HepG2 (cell line): ENCODE data around the gene ATP7B.

Experiments
- FOXM1 ChIP-seq: sonication (generic); formaldehyde crosslinking; IDR thresholded peaks from 2 replicates; pipeline ENCODE4 v1.5.0; 2020; ENCODE audit warnings: missing genetic modification reagents
- FOXP1 ChIP-seq, 2 experiments: fragments of 450-650 bp in 1 of 2; IDR thresholded peaks; 2 replicates each; pipeline ENCODE4 v1.6.1; 2017 to 2018; ENCODE audit warnings: antibody characterized with exemption in 1 of 2
- HDAC2 ChIP-seq: sonication (generic); formaldehyde crosslinking; IDR thresholded peaks from 2 replicates; pipeline ENCODE4 v1.4.0; 2020; ENCODE audit warnings: missing genetic modification reagents
- NFE2L1 ChIP-seq: sonication (generic); formaldehyde crosslinking; IDR thresholded peaks from 2 replicates; pipeline ENCODE4 v1.4.0; 2020; ENCODE audit warnings: missing genetic modification reagents, mild to moderate bottlenecking, borderline replicate concordance
- SMC3 ChIP-seq: IDR thresholded peaks from 2 replicates; pipeline ENCODE4 v1.6.1; 2011; ENCODE audit warnings: low read length, improper control_type of control experiment
- ZNF343 ChIP-seq: sonication (generic); formaldehyde crosslinking; IDR thresholded peaks from 2 replicates; pipeline ENCODE4 v1.4.0; 2020; ENCODE audit warnings: mild to moderate bottlenecking, missing genetic modification reagents
- TF ChIP-seq, protein P1 (sequence below): sonication (generic); formaldehyde crosslinking; IDR thresholded peaks from 2 replicates; pipeline ENCODE4 v1.5.0; 2020; ENCODE audit warnings: mild to moderate bottlenecking, missing genetic modification reagents, moderate library complexity
- TF ChIP-seq, protein P2 (sequence below): IDR thresholded peaks from 2 replicates; pipeline ENCODE4 v1.6.1; 2012; ENCODE audit warnings: inconsistent platforms
- TF ChIP-seq, protein P3 (sequence below): sonication (generic); formaldehyde crosslinking; IDR thresholded peaks from 2 replicates; pipeline ENCODE4 v1.4.0; 2020; ENCODE audit warnings: missing genetic modification reagents, mild to moderate bottlenecking, borderline replicate concordance
- TF ChIP-seq, protein P4 (sequence below): sonication (generic); formaldehyde crosslinking; IDR thresholded peaks from 2 replicates; pipeline ENCODE4 v1.5.1; 2020; ENCODE audit warnings: missing genetic modification reagents, mild to moderate bottlenecking, borderline replicate concordance

DNA sequence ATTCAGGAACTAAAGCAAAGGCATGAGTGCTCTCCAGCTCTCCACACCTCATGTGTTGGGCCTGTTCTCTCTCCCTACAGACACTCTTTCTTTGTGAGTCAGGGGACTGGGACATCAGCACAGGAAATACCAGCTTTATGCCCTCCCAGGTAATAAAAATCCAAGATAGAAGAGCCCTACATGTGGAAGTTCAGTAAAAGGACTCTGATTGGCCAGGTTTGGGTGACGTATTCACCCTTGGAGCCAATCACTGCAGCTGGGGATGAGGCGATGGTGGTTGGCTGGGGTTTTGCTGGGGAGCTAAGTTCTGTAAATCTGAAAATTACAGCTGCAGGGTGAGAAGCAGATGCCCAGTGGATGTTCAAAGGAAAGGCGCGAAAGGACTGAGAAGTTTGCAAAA is 117.0 kb downstream of the ATP7B start:
- TF ChIP-seq, protein P1, sequence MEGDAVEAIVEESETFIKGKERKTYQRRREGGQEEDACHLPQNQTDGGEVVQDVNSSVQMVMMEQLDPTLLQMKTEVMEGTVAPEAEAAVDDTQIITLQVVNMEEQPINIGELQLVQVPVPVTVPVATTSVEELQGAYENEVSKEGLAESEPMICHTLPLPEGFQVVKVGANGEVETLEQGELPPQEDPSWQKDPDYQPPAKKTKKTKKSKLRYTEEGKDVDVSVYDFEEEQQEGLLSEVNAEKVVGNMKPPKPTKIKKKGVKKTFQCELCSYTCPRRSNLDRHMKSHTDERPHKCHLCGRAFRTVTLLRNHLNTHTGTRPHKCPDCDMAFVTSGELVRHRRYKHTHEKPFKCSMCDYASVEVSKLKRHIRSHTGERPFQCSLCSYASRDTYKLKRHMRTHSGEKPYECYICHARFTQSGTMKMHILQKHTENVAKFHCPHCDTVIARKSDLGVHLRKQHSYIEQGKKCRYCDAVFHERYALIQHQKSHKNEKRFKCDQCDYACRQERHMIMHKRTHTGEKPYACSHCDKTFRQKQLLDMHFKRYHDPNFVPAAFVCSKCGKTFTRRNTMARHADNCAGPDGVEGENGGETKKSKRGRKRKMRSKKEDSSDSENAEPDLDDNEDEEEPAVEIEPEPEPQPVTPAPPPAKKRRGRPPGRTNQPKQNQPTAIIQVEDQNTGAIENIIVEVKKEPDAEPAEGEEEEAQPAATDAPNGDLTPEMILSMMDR (CRISPR knock-in tag), result no peak
- TF ChIP-seq, protein P2, sequence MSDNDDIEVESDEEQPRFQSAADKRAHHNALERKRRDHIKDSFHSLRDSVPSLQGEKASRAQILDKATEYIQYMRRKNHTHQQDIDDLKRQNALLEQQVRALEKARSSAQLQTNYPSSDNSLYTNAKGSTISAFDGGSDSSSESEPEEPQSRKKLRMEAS, result no peak
- no peak for TF ChIP-seq NFE2L1 (CRISPR knock-in tag)
- no peak for TF ChIP-seq FOXP1 (IDR thresholded peaks at IDR 0.05)
- TF ChIP-seq FOXP1 (CRISPR knock-in tag; IDR thresholded peaks at IDR 0.05), result no peak
- TF ChIP-seq ZNF343 (CRISPR knock-in tag), result no peak
- TF ChIP-seq, protein P3, sequence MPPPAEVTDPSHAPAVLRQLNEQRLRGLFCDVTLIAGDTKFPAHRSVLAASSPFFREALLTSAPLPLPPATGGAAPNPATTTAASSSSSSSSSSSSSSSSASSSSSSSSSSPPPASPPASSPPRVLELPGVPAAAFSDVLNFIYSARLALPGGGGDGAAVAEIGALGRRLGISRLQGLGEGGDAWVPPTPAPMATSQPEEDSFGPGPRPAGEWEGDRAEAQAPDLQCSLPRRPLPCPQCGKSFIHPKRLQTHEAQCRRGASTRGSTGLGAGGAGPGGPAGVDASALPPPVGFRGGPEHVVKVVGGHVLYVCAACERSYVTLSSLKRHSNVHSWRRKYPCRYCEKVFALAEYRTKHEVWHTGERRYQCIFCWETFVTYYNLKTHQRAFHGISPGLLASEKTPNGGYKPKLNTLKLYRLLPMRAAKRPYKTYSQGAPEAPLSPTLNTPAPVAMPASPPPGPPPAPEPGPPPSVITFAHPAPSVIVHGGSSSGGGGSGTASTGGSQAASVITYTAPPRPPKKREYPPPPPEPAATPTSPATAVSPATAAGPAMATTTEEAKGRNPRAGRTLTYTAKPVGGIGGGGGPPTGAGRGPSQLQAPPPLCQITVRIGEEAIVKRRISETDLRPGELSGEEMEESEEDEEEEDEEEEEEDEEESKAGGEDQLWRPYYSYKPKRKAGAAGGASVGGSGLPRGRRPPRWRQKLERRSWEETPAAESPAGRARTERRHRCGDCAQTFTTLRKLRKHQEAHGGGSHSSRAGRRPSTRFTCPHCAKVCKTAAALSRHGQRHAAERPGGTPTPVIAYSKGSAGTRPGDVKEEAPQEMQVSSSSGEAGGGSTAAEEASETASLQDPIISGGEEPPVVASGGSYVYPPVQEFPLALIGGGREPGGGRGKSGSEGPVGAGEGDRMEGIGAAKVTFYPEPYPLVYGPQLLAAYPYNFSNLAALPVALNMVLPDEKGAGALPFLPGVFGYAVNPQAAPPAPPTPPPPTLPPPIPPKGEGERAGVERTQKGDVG (CRISPR knock-in tag), result no peak
- TF ChIP-seq SMC3, result no peak
- TF ChIP-seq FOXM1 (CRISPR knock-in tag), result no peak
- no peak for TF ChIP-seq HDAC2 (CRISPR knock-in tag)
- TF ChIP-seq, protein P4, sequence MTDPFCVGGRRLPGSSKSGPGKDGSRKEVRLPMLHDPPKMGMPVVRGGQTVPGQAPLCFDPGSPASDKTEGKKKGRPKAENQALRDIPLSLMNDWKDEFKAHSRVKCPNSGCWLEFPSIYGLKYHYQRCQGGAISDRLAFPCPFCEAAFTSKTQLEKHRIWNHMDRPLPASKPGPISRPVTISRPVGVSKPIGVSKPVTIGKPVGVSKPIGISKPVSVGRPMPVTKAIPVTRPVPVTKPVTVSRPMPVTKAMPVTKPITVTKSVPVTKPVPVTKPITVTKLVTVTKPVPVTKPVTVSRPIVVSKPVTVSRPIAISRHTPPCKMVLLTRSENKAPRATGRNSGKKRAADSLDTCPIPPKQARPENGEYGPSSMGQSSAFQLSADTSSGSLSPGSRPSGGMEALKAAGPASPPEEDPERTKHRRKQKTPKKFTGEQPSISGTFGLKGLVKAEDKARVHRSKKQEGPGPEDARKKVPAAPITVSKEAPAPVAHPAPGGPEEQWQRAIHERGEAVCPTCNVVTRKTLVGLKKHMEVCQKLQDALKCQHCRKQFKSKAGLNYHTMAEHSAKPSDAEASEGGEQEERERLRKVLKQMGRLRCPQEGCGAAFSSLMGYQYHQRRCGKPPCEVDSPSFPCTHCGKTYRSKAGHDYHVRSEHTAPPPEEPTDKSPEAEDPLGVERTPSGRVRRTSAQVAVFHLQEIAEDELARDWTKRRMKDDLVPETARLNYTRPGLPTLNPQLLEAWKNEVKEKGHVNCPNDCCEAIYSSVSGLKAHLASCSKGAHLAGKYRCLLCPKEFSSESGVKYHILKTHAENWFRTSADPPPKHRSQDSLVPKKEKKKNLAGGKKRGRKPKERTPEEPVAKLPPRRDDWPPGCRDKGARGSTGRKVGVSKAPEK (CRISPR knock-in tag), result no peak
